GM21515 (cell line): ENCODE measurements around the gene GPALPP1.
"Not testable (repeated sequence)": the region's sequence is repeated elsewhere in the genome, so short reads cannot be mapped to it uniquely, and the experiment has no call there.

Experiments
- ATAC-seq: cut with Tn5 transposase; IDR thresholded peaks from one replicate; pipeline ENCODE4 v1.9.1; 2021; ENCODE audit not compliant: unreplicated experiment

The GPALPP1 gene

GRCh38 chr13:45060062-45060461 lies 70.7 kb downstream of the GPALPP1 start:
- no peak for ATAC-seq

- ATAC-seq, result no peak
Observed at GRCh38 chr13:45063261-45063860, 74.0 kb downstream of the GPALPP1 start.

- ATAC-seq, result not testable (repeated sequence)
Observed at GRCh38 chr13:45063889-45064288, 74.6 kb downstream of the GPALPP1 start.

- ATAC-seq, result no peak
Observed at GRCh38 chr13:45064889-45065288, 75.6 kb downstream of the GPALPP1 start.

- no peak for ATAC-seq
Observed at GRCh38 chr13:45068036-45069001, 79.0 kb downstream of the GPALPP1 start.

GRCh38 chr13:45073809-45074208 lies 84.5 kb downstream of the GPALPP1 start:
- no peak for ATAC-seq

GRCh38 chr13:45074721-45075120 lies 85.4 kb downstream of the GPALPP1 start:
- no peak for ATAC-seq

GRCh38 chr13:45078003-45078402 lies 88.7 kb downstream of the GPALPP1 start:
- no peak for ATAC-seq
